HG02798 (cell line): ENCODE results near the gene CREB3L4.
"Not testable (repeated sequence)": the region's sequence is repeated elsewhere in the genome, so short reads cannot be mapped to it uniquely, and the experiment has no call there.

ENCODE experiments used
- ATAC-seq: cut with Tn5 transposase; IDR thresholded peaks from one replicate; pipeline ENCODE4 v1.9.1; 2021; ENCODE audit warnings: mild to moderate bottlenecking; ENCODE audit not compliant: unreplicated experiment, poor library complexity

CREB3L4 gene

GRCh38 chr1:153979091-153979490 lies 11.4 kb downstream of the CREB3L4 start:
- ATAC-seq, result not testable (repeated sequence)

- not testable (repeated sequence) for ATAC-seq
Observed at GRCh38 chr1:153981735-153982134, 14.0 kb downstream of the CREB3L4 start.

GRCh38 chr1:153984123-153984894 lies 16.6 kb downstream of the CREB3L4 start:
- ATAC-seq, result no peak

GRCh38 chr1:153985341-153985912 lies 17.7 kb downstream of the CREB3L4 start:
- ATAC-seq, result no peak

GRCh38 chr1:153985941-153986761 lies 18.4 kb downstream of the CREB3L4 start, which contains the start of gene RAB13:
Gene RAB13, minus strand, starts transcription at chr1:153986339. Its CDS starts 103 bp downstream, at chr1:153986236.
- ATAC-seq, result no peak

- no peak for ATAC-seq
Observed at GRCh38 chr1:153987621-153988020, 19.9 kb downstream of the CREB3L4 start.

- peak; percentile 81 for ATAC-seq
Observed at GRCh38 chr1:153990468-153991150, 22.9 kb downstream of the CREB3L4 start, which contains the start of gene RPS27. Gene RPS27, plus strand, starts transcription at chr1:153990762. Its CDS starts 35 bp downstream, at chr1:153990797.

GRCh38 chr1:153991151-153991630 lies 23.5 kb downstream of the CREB3L4 start:
- no peak for ATAC-seq

- ATAC-seq, result no peak
Observed at GRCh38 chr1:153991806-153992205, 24.1 kb downstream of the CREB3L4 start.

- no peak for ATAC-seq
Observed at GRCh38 chr1:153995202-153995601, 27.5 kb downstream of the CREB3L4 start.

- no peak for ATAC-seq
Observed at GRCh38 chr1:153995640-153996039, 27.9 kb downstream of the CREB3L4 start.

GRCh38 chr1:153996882-153997281 lies 29.2 kb downstream of the CREB3L4 start:
- ATAC-seq, result not testable (repeated sequence)

GRCh38 chr1:154000420-154000819 lies 32.7 kb downstream of the CREB3L4 start:
- ATAC-seq, result no peak

GRCh38 chr1:154006136-154006535 lies 38.4 kb downstream of the CREB3L4 start:
- no peak for ATAC-seq

- ATAC-seq, result no peak
Observed at GRCh38 chr1:154012129-154012528, 44.4 kb downstream of the CREB3L4 start.

- not testable (repeated sequence) for ATAC-seq
Observed at GRCh38 chr1:154012543-154012942, 44.8 kb downstream of the CREB3L4 start.

- ATAC-seq, result no peak
Observed at GRCh38 chr1:154014154-154014907, 46.6 kb downstream of the CREB3L4 start.

- ATAC-seq, result no peak
Observed at GRCh38 chr1:154019269-154019668, 51.6 kb downstream of the CREB3L4 start.

- no peak for ATAC-seq
Observed at GRCh38 chr1:154019940-154020339, 52.2 kb downstream of the CREB3L4 start.
